ENCODE results near the gene SAP30. TPM values are rescaled to one million over a fixed set of nuclear protein-coding genes. Genes with fewer than 3 reads are reported as not detected.
A peak's percentile ranks its signal among the peaks of the same experiment; 100 is the strongest.

Gene SAP30
- total and polyA plus RNA-seq, 2 experiments from 2014 or later, result 9.3 to 16.5 TPM

DNA sequence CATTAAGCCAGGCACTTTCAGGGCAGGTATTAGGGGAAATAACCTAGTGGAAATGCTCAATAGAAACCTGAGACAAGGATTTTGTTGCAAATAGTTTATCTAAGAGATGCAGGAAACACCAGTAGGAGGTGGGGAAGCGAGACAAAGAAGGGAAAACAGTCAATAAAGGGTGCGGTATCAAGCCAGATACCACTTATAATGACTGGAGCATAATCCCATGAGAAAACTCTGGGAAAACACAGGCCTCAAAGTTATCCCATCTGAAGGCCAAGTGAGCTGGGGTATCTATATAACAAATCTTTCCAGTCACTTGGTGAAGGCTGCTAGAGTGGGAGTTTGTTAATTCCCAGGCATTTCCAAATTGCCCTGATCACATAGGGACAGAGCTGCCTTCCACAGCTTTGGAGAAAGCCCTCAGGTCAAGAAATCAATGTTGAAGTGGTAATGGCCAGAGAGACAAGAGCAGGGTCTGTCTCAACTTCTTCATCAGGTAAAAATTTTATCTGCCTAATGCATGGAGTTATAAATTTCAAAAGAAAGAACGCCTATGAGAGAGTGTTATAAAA, 26.8 kb upstream of the SAP30 start:
- Histone ChIP-seq H3K27ac (ENCODE audit: low read depth) (peak overlapping the region; percentile 18; the same call in 1 of the 2 replicates), H3K9me2 (ENCODE audit: insufficient read depth) (no peaks in the 10 kb centered on the region), H2AFZ (0 out of 2 replicates have a peak overlapping the region, but pooled peaks have one; percentile 12), H4K20me1 (replicated peaks; ENCODE audit: insufficient read depth) (no peaks in the 10 kb centered on the region), H3K4me3 (peak overlapping the region; percentile 15; the same call in 1 of the 2 replicates), H3K27me3 (ENCODE audit: insufficient read depth) (no peaks in the 10 kb centered on the region), H3K36me3 (ENCODE audit: insufficient read depth) (no peaks in the 10 kb centered on the region), H3K79me2 (replicated peaks; ENCODE audit: insufficient read depth) (no peaks in the 10 kb centered on the region), H3K4me1 (ENCODE audit: insufficient read depth) (peaks cover 28% of the 10 kb centered on the region), H3K4me2 (peak overlapping the region; percentile 58), H3F3A (replicated peaks; ENCODE audit: low read depth) (no peaks in the 10 kb centered on the region)
- ATAC-seq (peak; percentile 73), DNase-seq (ENCODE audit: low spot score) (peak; percentile 24)
- H3K9me3 Mint-ChIP-seq, result no peaks in the 10 kb centered on the region
- H3K4me3 Mint-ChIP-seq, result peak overlapping the region; percentile 49; the same call in 2 of the 3 replicates
- peaks cover 41% of the 10 kb centered on the region for H3K4me1 Mint-ChIP-seq
- no peak for TF ChIP-seq POLR2AphosphoS5 (IDR thresholded peaks at IDR 0.05; ENCODE audit: low read depth)
- TF ChIP-seq, protein P1, sequence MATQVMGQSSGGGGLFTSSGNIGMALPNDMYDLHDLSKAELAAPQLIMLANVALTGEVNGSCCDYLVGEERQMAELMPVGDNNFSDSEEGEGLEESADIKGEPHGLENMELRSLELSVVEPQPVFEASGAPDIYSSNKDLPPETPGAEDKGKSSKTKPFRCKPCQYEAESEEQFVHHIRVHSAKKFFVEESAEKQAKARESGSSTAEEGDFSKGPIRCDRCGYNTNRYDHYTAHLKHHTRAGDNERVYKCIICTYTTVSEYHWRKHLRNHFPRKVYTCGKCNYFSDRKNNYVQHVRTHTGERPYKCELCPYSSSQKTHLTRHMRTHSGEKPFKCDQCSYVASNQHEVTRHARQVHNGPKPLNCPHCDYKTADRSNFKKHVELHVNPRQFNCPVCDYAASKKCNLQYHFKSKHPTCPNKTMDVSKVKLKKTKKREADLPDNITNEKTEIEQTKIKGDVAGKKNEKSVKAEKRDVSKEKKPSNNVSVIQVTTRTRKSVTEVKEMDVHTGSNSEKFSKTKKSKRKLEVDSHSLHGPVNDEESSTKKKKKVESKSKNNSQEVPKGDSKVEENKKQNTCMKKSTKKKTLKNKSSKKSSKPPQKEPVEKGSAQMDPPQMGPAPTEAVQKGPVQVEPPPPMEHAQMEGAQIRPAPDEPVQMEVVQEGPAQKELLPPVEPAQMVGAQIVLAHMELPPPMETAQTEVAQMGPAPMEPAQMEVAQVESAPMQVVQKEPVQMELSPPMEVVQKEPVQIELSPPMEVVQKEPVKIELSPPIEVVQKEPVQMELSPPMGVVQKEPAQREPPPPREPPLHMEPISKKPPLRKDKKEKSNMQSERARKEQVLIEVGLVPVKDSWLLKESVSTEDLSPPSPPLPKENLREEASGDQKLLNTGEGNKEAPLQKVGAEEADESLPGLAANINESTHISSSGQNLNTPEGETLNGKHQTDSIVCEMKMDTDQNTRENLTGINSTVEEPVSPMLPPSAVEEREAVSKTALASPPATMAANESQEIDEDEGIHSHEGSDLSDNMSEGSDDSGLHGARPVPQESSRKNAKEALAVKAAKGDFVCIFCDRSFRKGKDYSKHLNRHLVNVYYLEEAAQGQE (IDR thresholded peaks at IDR 0.05; ENCODE audit: unreplicated experiment), result no peak
- H3K27ac Mint-ChIP-seq, result peak overlapping the region; percentile 83
- peaks cover 5% of the 10 kb centered on the region for H3K27me3 Mint-ChIP-seq (ENCODE audit: insufficient read depth, low read depth, poor library complexity)
- H3K36me3 Mint-ChIP-seq (ENCODE audit: low read depth), result no peaks in the 10 kb centered on the region

DNA sequence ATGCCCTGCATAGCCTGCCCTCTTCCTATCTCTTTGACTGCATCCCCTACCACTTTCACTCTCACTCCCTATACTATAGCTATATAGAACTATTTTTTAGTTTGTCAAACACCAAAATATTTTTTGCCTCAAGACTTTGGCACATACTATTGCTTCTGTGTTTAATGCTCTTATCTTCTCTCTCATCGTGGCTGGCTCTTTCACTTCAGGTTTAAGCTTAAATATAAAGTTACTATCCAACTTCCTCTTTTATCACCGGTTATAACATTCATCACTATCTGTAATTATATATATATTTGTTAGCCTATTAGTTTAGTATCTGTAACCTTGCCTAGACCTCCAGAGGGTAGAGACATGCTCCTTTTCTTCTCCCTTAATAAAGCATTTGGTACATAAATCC, 25.1 kb upstream of the SAP30 start:
- Histone ChIP-seq H4K20me1 (replicated peaks; ENCODE audit: insufficient read depth) (no peaks in the 10 kb centered on the region), H3K9me2 (ENCODE audit: insufficient read depth) (no peaks in the 10 kb centered on the region), H3K4me2 (no peak overlapping the region), H2AFZ (no peak overlapping the region), H3F3A (replicated peaks; ENCODE audit: low read depth) (no peaks in the 10 kb centered on the region), H3K79me2 (replicated peaks; ENCODE audit: insufficient read depth) (no peaks in the 10 kb centered on the region), H3K27me3 (ENCODE audit: insufficient read depth) (no peaks in the 10 kb centered on the region), H3K36me3 (ENCODE audit: insufficient read depth) (no peaks in the 10 kb centered on the region), H3K27ac (ENCODE audit: low read depth) (no peak overlapping the region), H3K4me1 (ENCODE audit: insufficient read depth) (peaks cover 28% of the 10 kb centered on the region), H3K4me3 (no peak overlapping the region)
- peaks cover 3% of the 10 kb centered on the region for H3K27me3 Mint-ChIP-seq (ENCODE audit: insufficient read depth, low read depth, poor library complexity)
- H3K27ac Mint-ChIP-seq, result no peak overlapping the region
- H3K4me1 Mint-ChIP-seq, result peaks cover 39% of the 10 kb centered on the region
- ATAC-seq (no peak), DNase-seq (ENCODE audit: low spot score) (no peak)
- no peaks in the 10 kb centered on the region for H3K9me3 Mint-ChIP-seq
- H3K36me3 Mint-ChIP-seq (ENCODE audit: low read depth), result no peaks in the 10 kb centered on the region
- no peak overlapping the region for H3K4me3 Mint-ChIP-seq
- TF ChIP-seq ZNF114 (CRISPR knock-in tag; IDR thresholded peaks at IDR 0.05) (no peak), CREB1 (CRISPR knock-in tag; IDR thresholded peaks at IDR 0.05; ENCODE audit: low read depth) (no peak), POLR2AphosphoS5 (IDR thresholded peaks at IDR 0.05; ENCODE audit: low read depth) (no peak), ZNF331 (CRISPR knock-in tag; IDR thresholded peaks at IDR 0.05; ENCODE audit: low read depth) (no peak)
- TF ChIP-seq, protein P2, sequence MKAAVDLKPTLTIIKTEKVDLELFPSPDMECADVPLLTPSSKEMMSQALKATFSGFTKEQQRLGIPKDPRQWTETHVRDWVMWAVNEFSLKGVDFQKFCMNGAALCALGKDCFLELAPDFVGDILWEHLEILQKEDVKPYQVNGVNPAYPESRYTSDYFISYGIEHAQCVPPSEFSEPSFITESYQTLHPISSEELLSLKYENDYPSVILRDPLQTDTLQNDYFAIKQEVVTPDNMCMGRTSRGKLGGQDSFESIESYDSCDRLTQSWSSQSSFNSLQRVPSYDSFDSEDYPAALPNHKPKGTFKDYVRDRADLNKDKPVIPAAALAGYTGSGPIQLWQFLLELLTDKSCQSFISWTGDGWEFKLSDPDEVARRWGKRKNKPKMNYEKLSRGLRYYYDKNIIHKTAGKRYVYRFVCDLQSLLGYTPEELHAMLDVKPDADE (IDR thresholded peaks at IDR 0.05), result no peak
- TF ChIP-seq, protein P1 (IDR thresholded peaks at IDR 0.05; ENCODE audit: unreplicated experiment), result no peak

All from GM23338 (cell line).